ENCODE results near the gene CCDC82. TPM values are rescaled to one million over a fixed set of nuclear protein-coding genes. Genes with fewer than 3 reads are reported as not detected.

Gene CCDC82
- total RNA-seq, 4 donors from 2014 or later: 17.3 to 28.9 (median 24.7) TPM

- WGBS, 2 donors (ENCODE audit: low coverage in 1 of 2): 0% methylated on average over 13 to 19 of the region's 30 CpGs
- H3K9me3 ChIP-seq: no peaks in the 10 kb centered on the region
- peak overlapping the region; percentile 41 to 92 (median 90) for H3K27ac ChIP-seq
- H3K27me3 ChIP-seq: no peaks in the 10 kb centered on the region
- peaks cover 5 to 43% (median 7%) of the 10 kb centered on the region in 3 donors for H3K4me1 ChIP-seq
- peak overlapping the region; percentile 74 to 83 for H3K4me3 ChIP-seq
- peaks cover 0 to 5% of the 10 kb centered on the region in 2 donors for H3K36me3 ChIP-seq
- TF ChIP-seq POLR2AphosphoS5 (IDR thresholded peaks at IDR 0.05) (no peak), EP300 (IDR thresholded peaks at IDR 0.05) (no peak)
- peak; percentile 42 for ATAC-seq
Observed at GRCh38 chr11:96388891-96389719, 607 bp downstream of the CCDC82 start.

- no peak for ATAC-seq
- peaks cover 5 to 24% (median 7%) of the 10 kb centered on the region in 3 donors for H3K4me1 ChIP-seq
- no peak overlapping the region for H3K27ac ChIP-seq
- H3K9me3 ChIP-seq: no peaks in the 10 kb centered on the region
- H3K4me3 ChIP-seq: no peak overlapping the region
- H3K36me3 ChIP-seq: peaks cover 0 to 42% of the 10 kb centered on the region in 2 donors
- H3K27me3 ChIP-seq: no peaks in the 10 kb centered on the region
- 70 to 71% methylated on average over 2 of the region's 2 CpGs for WGBS, 2 donors (ENCODE audit: low coverage in 1 of 2)
- TF ChIP-seq CTCF (IDR thresholded peaks at IDR 0.05) (no peak), POLR2AphosphoS5 (IDR thresholded peaks at IDR 0.05) (no peak), POLR2A (IDR thresholded peaks at IDR 0.05) (no peak), EP300 (IDR thresholded peaks at IDR 0.05) (no peak)
Observed at GRCh38 chr11:96385187-96385586, 4.5 kb downstream of the CCDC82 start.

- Histone ChIP-seq H3K4me3 (no peak overlapping the region), H3K27ac (no peak overlapping the region), H3K9me3 (no peaks in the 10 kb centered on the region), H3K4me1 (peaks cover 5 to 24% (median 7%) of the 10 kb centered on the region in 3 donors), H3K36me3 (peaks cover 0 to 43% of the 10 kb centered on the region in 2 donors), H3K27me3 (no peaks in the 10 kb centered on the region)
- TF ChIP-seq EP300 (IDR thresholded peaks at IDR 0.05) (no peak), POLR2AphosphoS5 (IDR thresholded peaks at IDR 0.05) (no peak), POLR2A (IDR thresholded peaks at IDR 0.05) (no peak), CTCF (IDR thresholded peaks at IDR 0.05) (no peak)
- ATAC-seq: no peak
- 70 to 95% methylated on average over 3 of the region's 3 CpGs for WGBS, 2 donors (ENCODE audit: low coverage in 1 of 2)
Observed at GRCh38 chr11:96384156-96384555, 5.6 kb downstream of the CCDC82 start.

GRCh38 chr11:96376796-96377195, 12.9 kb downstream of the CCDC82 start:
- H3K9me3 ChIP-seq: no peaks in the 10 kb centered on the region
- WGBS, 2 donors (ENCODE audit: low coverage in 1 of 2): 87 to 89% methylated on average over 1 of the region's 1 CpG
- ATAC-seq: no peak

GRCh38 chr11:96373826-96374225, 15.9 kb downstream of the CCDC82 start:
- H3K4me3 ChIP-seq: no peak overlapping the region
- no peaks in the 10 kb centered on the region for H3K27me3 ChIP-seq
- peaks cover 2 to 46% of the 10 kb centered on the region in 2 donors for H3K36me3 ChIP-seq
- 97 to 98% methylated on average over 3 to 4 of the region's 4 CpGs for WGBS, 2 donors (ENCODE audit: low coverage in 1 of 2)
- H3K4me1 ChIP-seq: no peaks in the 10 kb centered on the region
- TF ChIP-seq CTCF (IDR thresholded peaks at IDR 0.05) (no peak), POLR2A (IDR thresholded peaks at IDR 0.05) (no peak), EP300 (IDR thresholded peaks at IDR 0.05) (no peak), POLR2AphosphoS5 (IDR thresholded peaks at IDR 0.05) (no peak)
- no peak overlapping the region for H3K27ac ChIP-seq
- no peaks in the 10 kb centered on the region for H3K9me3 ChIP-seq
- no peak for ATAC-seq

More at GRCh38 chr11:96376796-96377195, 12.9 kb downstream of the CCDC82 start:
- peaks cover 2 to 35% of the 10 kb centered on the region in 2 donors for H3K36me3 ChIP-seq
- H3K4me1 ChIP-seq: no peaks in the 10 kb centered on the region
- no peaks in the 10 kb centered on the region for H3K27me3 ChIP-seq
- TF ChIP-seq POLR2A (IDR thresholded peaks at IDR 0.05): no peak
- no peak for TF ChIP-seq POLR2AphosphoS5 (IDR thresholded peaks at IDR 0.05)
- no peak overlapping the region for H3K4me3 ChIP-seq
- no peak overlapping the region for H3K27ac ChIP-seq

GRCh38 chr11:96367342-96367741, 22.4 kb downstream of the CCDC82 start:
- no peaks in the 10 kb centered on the region for H3K9me3 ChIP-seq
- WGBS, 2 donors (ENCODE audit: low coverage in 1 of 2): 96 to 100% methylated on average over 2 of the region's 2 CpGs
- H3K4me3 ChIP-seq: no peak overlapping the region
- H3K36me3 ChIP-seq: peaks cover 0 to 83% of the 10 kb centered on the region in 2 donors
- TF ChIP-seq EP300 (IDR thresholded peaks at IDR 0.05): no peak
- no peak for TF ChIP-seq CTCF (IDR thresholded peaks at IDR 0.05)
- no peak for TF ChIP-seq POLR2A (IDR thresholded peaks at IDR 0.05)
- TF ChIP-seq POLR2AphosphoS5 (IDR thresholded peaks at IDR 0.05): no peak
- no peak for ATAC-seq
- no peaks in the 10 kb centered on the region for H3K4me1 ChIP-seq
- H3K27ac ChIP-seq: no peak overlapping the region
- no peaks in the 10 kb centered on the region for H3K27me3 ChIP-seq
